Fibroblast of skin of back (primary cell): ENCODE measurements around the gene KDM4C.
"Not testable (repeated sequence)": the region's sequence is repeated elsewhere in the genome, so short reads cannot be mapped to it uniquely, and the experiment has no call there.

Source experiments
- DNase-seq: peaks from one replicate; pipeline ENCODE4 v3.0.0-alpha.2; 2013

Gene KDM4C

DNA sequence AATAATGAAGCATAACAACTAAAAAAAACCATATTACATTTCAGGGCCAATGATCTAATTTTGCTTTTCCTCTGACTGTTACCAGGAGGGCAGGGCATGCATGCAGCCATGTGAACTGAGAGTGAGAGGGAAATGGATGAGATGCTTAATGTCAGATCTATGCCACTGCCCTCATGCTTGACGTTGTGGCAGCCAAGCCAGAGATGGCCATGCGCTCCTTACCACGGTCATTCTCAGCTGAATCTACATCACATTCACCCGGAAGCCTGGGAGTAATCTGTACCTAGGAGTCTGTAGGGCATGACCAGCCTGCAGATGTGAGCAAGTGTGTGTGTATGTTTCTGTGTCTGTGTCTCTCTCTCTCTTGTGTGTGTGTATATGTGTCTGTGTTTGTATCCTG is 183.7 kb downstream of the KDM4C start:
- DNase-seq: no peak

GRCh38 chr9:6942406-6942805 is 184.6 kb downstream of the KDM4C start:
- DNase-seq: no peak

- DNase-seq: no peak
Measured at GRCh38 chr9:6943293-6943692, 185.5 kb downstream of the KDM4C start.

GRCh38 chr9:6944093-6944551 is 186.3 kb downstream of the KDM4C start:
- peak; percentile 70 for DNase-seq

GRCh38 chr9:6944896-6945295 is 187.1 kb downstream of the KDM4C start:
- peak; percentile 36 for DNase-seq

DNA sequence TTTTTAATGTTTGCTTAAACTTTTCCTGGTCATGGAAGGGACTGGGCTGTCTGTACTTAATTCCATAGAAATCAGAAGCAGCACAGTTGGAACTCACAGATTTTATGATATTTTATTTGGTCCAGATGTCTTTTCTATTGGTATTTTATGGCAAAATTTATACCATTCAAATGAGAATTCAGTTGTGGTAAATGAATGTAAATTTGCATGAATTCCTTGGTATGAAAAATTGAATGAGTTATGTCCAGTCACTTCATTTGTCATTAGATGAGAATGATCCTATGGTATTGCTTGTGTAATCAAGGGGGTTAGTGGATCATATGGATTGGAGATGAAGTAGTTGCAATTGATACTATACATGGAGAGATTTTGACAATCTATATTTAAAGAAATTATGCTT is 188.0 kb downstream of the KDM4C start:
- DNase-seq: peak; percentile 13

- no peak for DNase-seq
Measured at GRCh38 chr9:6946583-6947166, 188.9 kb downstream of the KDM4C start.

- not testable (repeated sequence) for DNase-seq
Measured at GRCh38 chr9:6948921-6949320, 191.1 kb downstream of the KDM4C start.

GRCh38 chr9:6955251-6955921 is 197.6 kb downstream of the KDM4C start:
- DNase-seq: peak; percentile 11

DNA sequence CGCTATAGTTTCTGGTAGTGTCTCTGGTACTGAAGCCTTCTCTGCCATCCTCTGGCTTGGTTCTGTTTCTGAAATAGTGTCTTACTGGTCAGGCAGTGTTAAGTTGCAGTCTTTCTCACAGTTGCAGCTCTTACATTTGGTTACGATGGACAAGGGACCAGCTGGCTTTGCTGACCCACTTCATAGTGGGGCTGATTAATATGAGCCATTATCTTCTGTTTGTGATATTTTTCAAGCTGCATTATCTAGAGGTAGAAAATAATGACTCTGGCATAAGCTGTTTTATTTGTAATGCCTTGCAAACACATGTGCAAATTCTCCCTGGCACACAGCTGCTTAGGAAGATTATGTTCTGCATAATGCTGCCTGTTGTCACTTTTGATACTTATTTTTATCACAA is 199.1 kb downstream of the KDM4C start:
- no peak for DNase-seq

DNA sequence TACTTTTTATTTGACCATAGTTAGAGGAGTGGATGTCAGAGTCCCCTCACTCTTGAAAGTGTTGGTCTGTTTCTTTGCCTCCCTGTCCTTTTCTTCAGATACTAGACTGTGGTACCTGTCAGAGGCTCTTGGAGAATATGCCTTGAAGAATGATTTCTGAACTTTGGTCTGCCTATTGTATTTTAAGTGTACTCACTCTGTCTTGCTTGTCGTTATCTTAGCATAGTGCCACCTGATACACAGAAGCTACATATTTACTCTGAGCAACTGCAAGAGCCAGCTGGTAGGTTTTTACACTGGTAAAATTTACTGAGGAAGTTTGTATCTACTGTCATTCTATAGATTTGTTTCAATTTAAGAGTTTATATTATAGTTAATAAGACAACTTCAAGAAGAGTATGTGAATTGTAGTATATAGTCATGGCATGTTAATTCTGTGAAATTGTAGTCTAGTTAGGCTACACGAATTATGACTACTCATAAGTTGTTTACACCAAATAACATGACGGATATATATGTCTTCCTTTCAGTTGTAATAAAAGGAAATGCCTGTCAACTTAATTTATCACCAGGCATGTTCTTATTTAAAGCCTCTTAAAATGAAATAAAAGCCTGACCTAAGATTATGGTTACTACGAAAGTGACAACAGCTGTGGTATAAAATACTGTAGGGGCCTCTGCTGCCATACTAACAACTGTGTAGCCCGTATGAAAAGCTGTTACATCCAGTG is 201.7 kb downstream of the KDM4C start:
- DNase-seq: no peak

GRCh38 chr9:6960777-6961176 is 203.0 kb downstream of the KDM4C start:
- no peak for DNase-seq

- DNase-seq: no peak
Measured at GRCh38 chr9:6961845-6962522, 204.2 kb downstream of the KDM4C start.

- no peak for DNase-seq
Measured at GRCh38 chr9:6965566-6965965, 207.8 kb downstream of the KDM4C start.

- DNase-seq: peak; percentile 47
Measured at GRCh38 chr9:6968271-6968670, 210.5 kb downstream of the KDM4C start.

GRCh38 chr9:6969805-6970204 is 212.0 kb downstream of the KDM4C start:
- no peak for DNase-seq

DNA sequence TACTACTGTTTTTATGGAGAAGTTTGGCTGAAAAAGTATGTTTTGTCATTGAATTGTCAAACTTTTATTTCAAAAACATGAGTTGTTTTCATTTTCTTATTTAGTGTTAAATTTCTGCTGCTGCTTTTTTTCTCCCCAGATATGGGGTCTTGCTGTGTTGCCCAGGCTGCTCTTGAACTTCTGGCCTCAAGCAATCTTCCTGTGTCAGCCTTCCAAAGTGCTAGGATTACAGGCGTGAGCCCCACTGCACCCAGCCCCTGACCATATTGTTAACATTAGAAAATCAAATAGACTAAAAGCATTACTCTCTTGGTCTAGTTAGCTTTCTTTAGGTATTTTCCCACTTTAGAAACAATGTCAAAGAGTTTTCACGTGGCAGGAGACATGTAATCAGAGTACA is 215.3 kb downstream of the KDM4C start:
- no peak for DNase-seq

GRCh38 chr9:6973762-6974161 is 216.0 kb downstream of the KDM4C start:
- no peak for DNase-seq

GRCh38 chr9:6975198-6975597 is 217.4 kb downstream of the KDM4C start:
- DNase-seq: no peak

DNA sequence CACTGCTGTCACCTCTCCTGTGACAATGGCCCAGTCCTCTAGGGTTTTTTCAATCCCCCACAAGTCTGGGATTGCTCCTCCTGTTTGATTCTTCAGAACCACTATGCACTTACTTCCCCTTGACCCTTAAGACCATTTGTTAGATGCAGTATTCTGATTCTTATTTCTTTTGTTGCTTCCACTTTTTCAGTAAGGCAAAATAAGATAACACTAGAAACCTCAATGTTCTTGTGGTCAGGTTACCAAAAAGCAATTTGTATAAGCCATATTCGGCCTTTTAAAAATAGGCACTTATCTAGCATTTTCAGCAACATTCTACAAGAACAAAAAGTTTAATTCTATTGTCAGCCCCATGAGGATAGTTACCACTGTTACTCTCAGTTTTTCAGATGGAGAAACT is 220.0 kb downstream of the KDM4C start:
- no peak for DNase-seq

GRCh38 chr9:6978591-6978990 is 220.8 kb downstream of the KDM4C start:
- DNase-seq: no peak

- DNase-seq: no peak
Measured at GRCh38 chr9:6984941-6985578, 227.3 kb downstream of the KDM4C start.
